GM23338 (cell line): Measurements from ENCODE around the gene MAST4.

Experiments
- CTCF ChIP-seq, 2 experiments: fragments of 200-600 bp in 1 of 2; sonication (generic) in 1 of 2; conservative IDR thresholded peaks; 2 replicates each; pipeline versions ENCODE4 v1.5.1 to v1.6.1; 2016 to 2017; ENCODE audit warnings: antibody characterized with exemption in 2 of 2, low read depth in 2 of 2, mild to moderate bottlenecking in 2 of 2, moderate library complexity in 1 of 2
- ETS1 ChIP-seq: IDR thresholded peaks from 2 replicates; pipeline ENCODE4 v1.6.1; 2016; ENCODE audit warnings: antibody characterized with exemption
- EZH2 ChIP-seq: fragments of 200-600 bp; sonication (generic); IDR thresholded peaks from one replicate; pipeline ENCODE4 v1.8.0; 2017; ENCODE audit warnings: antibody characterized with exemption, mild to moderate bottlenecking, low read depth; ENCODE audit not compliant: unreplicated experiment
- EZH2phosphoT487 ChIP-seq: fragments of 200-600 bp; sonication (generic); IDR thresholded peaks from one replicate; pipeline ENCODE4 v1.8.1; 2018; ENCODE audit warnings: antibody characterized with exemption; ENCODE audit not compliant: unreplicated experiment
- POLR2AphosphoS5 ChIP-seq: IDR thresholded peaks from 2 replicates; pipeline ENCODE4 v1.6.1; 2016; ENCODE audit warnings: antibody characterized with exemption, low read depth
- ZNF114 ChIP-seq: fragments of 250-450 bp; sonication (Bioruptor Pico); IDR thresholded peaks from 2 replicates; pipeline ENCODE4 v1.5.0; 2020; ENCODE audit warnings: mild to moderate bottlenecking, moderate library complexity

GRCh38 chr5:67135381-67135984, 539.3 kb downstream of the MAST4 start:
- TF ChIP-seq CTCF (conservative IDR thresholded peaks at IDR 0.05; ENCODE audit: low read depth in 2 of 2) (no peak), POLR2AphosphoS5 (no peak), EZH2 (no peak), EZH2phosphoT487 (no peak), ZNF114 (CRISPR knock-in tag) (no peak), ETS1 (no peak)
